Measurements from ENCODE around the gene HNMT. TPM values are rescaled to one million over a fixed set of nuclear protein-coding genes. Genes with fewer than 3 reads are reported as not detected.

HNMT gene
- total and polyA plus RNA-seq, 2 of the 13 experiments (the other 11 are each of a cell fraction or from before 2014, with no cell fraction given), result 279 to 309 TPM

DNA sequence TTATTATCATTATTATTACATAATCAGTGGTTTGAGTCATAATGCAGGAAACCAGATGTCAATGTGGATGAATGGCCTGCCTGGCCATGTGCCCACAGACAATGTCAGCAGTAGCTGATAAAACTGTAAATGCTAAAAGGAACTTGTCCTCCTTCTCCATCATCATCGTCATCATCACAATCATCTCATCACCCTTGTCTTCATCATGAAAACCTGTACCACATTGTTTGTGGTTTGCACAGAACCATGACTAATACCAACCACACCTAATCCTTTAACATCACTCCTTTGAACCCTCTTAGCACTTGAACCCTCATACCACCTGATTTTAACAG, 96.0 kb downstream of the HNMT start (continued):
- TF ChIP-seq, protein P1, sequence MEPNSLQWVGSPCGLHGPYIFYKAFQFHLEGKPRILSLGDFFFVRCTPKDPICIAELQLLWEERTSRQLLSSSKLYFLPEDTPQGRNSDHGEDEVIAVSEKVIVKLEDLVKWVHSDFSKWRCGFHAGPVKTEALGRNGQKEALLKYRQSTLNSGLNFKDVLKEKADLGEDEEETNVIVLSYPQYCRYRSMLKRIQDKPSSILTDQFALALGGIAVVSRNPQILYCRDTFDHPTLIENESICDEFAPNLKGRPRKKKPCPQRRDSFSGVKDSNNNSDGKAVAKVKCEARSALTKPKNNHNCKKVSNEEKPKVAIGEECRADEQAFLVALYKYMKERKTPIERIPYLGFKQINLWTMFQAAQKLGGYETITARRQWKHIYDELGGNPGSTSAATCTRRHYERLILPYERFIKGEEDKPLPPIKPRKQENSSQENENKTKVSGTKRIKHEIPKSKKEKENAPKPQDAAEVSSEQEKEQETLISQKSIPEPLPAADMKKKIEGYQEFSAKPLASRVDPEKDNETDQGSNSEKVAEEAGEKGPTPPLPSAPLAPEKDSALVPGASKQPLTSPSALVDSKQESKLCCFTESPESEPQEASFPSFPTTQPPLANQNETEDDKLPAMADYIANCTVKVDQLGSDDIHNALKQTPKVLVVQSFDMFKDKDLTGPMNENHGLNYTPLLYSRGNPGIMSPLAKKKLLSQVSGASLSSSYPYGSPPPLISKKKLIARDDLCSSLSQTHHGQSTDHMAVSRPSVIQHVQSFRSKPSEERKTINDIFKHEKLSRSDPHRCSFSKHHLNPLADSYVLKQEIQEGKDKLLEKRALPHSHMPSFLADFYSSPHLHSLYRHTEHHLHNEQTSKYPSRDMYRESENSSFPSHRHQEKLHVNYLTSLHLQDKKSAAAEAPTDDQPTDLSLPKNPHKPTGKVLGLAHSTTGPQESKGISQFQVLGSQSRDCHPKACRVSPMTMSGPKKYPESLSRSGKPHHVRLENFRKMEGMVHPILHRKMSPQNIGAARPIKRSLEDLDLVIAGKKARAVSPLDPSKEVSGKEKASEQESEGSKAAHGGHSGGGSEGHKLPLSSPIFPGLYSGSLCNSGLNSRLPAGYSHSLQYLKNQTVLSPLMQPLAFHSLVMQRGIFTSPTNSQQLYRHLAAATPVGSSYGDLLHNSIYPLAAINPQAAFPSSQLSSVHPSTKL (CRISPR knock-in tag; IDR thresholded peaks at IDR 0.05), result peak; percentile 60; the same call in 1 of the 2 replicates
- TF ChIP-seq, protein P2, sequence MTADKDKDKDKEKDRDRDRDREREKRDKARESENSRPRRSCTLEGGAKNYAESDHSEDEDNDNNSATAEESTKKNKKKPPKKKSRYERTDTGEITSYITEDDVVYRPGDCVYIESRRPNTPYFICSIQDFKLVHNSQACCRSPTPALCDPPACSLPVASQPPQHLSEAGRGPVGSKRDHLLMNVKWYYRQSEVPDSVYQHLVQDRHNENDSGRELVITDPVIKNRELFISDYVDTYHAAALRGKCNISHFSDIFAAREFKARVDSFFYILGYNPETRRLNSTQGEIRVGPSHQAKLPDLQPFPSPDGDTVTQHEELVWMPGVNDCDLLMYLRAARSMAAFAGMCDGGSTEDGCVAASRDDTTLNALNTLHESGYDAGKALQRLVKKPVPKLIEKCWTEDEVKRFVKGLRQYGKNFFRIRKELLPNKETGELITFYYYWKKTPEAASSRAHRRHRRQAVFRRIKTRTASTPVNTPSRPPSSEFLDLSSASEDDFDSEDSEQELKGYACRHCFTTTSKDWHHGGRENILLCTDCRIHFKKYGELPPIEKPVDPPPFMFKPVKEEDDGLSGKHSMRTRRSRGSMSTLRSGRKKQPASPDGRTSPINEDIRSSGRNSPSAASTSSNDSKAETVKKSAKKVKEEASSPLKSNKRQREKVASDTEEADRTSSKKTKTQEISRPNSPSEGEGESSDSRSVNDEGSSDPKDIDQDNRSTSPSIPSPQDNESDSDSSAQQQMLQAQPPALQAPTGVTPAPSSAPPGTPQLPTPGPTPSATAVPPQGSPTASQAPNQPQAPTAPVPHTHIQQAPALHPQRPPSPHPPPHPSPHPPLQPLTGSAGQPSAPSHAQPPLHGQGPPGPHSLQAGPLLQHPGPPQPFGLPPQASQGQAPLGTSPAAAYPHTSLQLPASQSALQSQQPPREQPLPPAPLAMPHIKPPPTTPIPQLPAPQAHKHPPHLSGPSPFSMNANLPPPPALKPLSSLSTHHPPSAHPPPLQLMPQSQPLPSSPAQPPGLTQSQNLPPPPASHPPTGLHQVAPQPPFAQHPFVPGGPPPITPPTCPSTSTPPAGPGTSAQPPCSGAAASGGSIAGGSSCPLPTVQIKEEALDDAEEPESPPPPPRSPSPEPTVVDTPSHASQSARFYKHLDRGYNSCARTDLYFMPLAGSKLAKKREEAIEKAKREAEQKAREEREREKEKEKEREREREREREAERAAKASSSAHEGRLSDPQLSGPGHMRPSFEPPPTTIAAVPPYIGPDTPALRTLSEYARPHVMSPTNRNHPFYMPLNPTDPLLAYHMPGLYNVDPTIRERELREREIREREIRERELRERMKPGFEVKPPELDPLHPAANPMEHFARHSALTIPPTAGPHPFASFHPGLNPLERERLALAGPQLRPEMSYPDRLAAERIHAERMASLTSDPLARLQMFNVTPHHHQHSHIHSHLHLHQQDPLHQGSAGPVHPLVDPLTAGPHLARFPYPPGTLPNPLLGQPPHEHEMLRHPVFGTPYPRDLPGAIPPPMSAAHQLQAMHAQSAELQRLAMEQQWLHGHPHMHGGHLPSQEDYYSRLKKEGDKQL (CRISPR knock-in tag; IDR thresholded peaks at IDR 0.05; ENCODE audit: low read depth), result no peak

DNA sequence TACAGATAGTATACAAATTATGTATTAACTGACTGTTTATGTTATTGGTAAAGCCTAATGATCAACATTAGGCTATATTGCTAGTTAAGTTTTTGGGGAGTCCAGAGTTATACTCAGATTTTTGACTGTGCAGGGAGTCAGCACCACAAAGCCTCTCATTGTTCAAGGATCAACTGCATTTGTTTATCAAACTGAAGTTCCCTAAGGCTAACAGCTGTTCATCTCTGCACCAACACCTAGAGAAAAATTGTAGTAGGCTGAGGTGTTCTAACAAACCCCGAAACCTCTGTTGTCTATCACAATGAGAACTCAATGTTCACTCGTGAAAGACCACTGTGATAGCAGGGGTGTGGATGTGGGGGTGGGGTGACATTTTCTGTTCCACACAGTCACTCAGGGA, 97.7 kb downstream of the HNMT start:
- BruUV-seq (replicated peaks), result no TSS peak
- no peak for FAIRE-seq
- no peak overlapping the region for H2AFZ ChIP-seq (ENCODE audit: low read length)
- ATAC-seq, result no peak
- CTCF ChIA-PET (ENCODE audit: low intra/inter-chr PET ratio, low total read pairs), result no interaction called here
- no peaks in the 10 kb centered on the region for H4K20me1 ChIP-seq (ENCODE audit: insufficient read depth, low read length)
- H3K4me1 ChIP-seq (ENCODE audit: insufficient read depth, low read length), result peaks cover 28% of the 10 kb centered on the region
- no peak for DNase-seq (ENCODE audit: low spot score)
- TF ChIP-seq, protein P3, sequence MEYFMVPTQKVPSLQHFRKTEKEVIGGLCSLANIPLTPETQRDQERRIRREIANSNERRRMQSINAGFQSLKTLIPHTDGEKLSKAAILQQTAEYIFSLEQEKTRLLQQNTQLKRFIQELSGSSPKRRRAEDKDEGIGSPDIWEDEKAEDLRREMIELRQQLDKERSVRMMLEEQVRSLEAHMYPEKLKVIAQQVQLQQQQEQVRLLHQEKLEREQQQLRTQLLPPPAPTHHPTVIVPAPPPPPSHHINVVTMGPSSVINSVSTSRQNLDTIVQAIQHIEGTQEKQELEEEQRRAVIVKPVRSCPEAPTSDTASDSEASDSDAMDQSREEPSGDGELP (IDR thresholded peaks at IDR 0.05; ENCODE audit: borderline replicate concordance, low read depth), result 0 out of 2 replicates have a peak, but pooled peaks have one; percentile 17
- TF ChIP-seq, protein P4, sequence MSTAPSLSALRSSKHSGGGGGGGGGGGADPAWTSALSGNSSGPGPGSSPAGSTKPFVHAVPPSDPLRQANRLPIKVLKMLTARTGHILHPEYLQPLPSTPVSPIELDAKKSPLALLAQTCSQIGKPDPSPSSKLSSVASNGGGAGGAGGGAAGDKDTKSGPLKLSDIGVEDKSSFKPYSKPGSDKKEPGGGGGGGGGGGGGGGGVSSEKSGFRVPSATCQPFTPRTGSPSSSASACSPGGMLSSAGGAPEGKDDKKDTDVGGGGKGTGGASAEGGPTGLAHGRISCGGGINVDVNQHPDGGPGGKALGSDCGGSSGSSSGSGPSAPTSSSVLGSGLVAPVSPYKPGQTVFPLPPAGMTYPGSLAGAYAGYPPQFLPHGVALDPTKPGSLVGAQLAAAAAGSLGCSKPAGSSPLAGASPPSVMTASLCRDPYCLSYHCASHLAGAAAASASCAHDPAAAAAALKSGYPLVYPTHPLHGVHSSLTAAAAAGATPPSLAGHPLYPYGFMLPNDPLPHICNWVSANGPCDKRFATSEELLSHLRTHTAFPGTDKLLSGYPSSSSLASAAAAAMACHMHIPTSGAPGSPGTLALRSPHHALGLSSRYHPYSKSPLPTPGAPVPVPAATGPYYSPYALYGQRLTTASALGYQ (CRISPR knock-in tag; IDR thresholded peaks at IDR 0.05), result no peak
- POLR2A ChIA-PET, result no interaction called here
- H3K79me2 ChIP-seq (ENCODE audit: insufficient read depth, low read length), result no peaks in the 10 kb centered on the region
- WGBS (ENCODE audit: low lambda C conversion rate), result 47% methylated on average over 2 of the region's 2 CpGs
- no peaks in the 10 kb centered on the region for H3K9me3 ChIP-seq (ENCODE audit: low read length)
- in situ Hi-C loops (cut with HindIII; ENCODE audit: extremely low pct_ligation_motif_present, low pct_unique_long_range_greater_than_20kb), result no loop called here
- H3K9ac ChIP-seq (ENCODE audit: insufficient read depth, low read depth, low read length), result no peak overlapping the region
- intact Hi-C loops (cut with micrococcal nuclease; ENCODE audit: unreplicated experiment), result no loop called here
- H3K4me2 ChIP-seq (ENCODE audit: low read depth, low read length), result no peak overlapping the region
- H3K36me3 ChIP-seq (replicated peaks in 1 of 2; ENCODE audit: control insufficient read depth in 1 of 2, insufficient read depth in 2 of 2, low read length in 2 of 2), result no peaks in the 10 kb centered on the region
- H3K27ac ChIP-seq (ENCODE audit: extremely low read length, insufficient read depth, low read length), result no peak overlapping the region
- no peak overlapping the region for H3K4me3 ChIP-seq (replicated peaks in 1 of 3; ENCODE audit: insufficient read depth in 1 of 3, low read depth in 2 of 3, low read length in 3 of 3)
- no peaks in the 10 kb centered on the region for H3K27me3 ChIP-seq (ENCODE audit: control insufficient read depth in 1 of 2, insufficient read depth in 2 of 2, low read length in 2 of 2)

Data from HepG2 (cell line).